Measurements from ENCODE around the gene MAPK8.
"Not testable (repeated sequence)": the region's sequence is repeated elsewhere in the genome, so short reads cannot be mapped to it uniquely, and the experiment has no call there.

Gene MAPK8

GRCh38 chr10:48340734-48341133, 34.3 kb downstream of the MAPK8 start:
- DNase-seq: no peak

- DNase-seq: no peak
Observed at GRCh38 chr10:48343106-48343505, 36.6 kb downstream of the MAPK8 start.

- no peak for DNase-seq
Observed at GRCh38 chr10:48343921-48344598, 37.6 kb downstream of the MAPK8 start.

- not testable (repeated sequence) for DNase-seq
Observed at GRCh38 chr10:48346248-48346647, 39.8 kb downstream of the MAPK8 start.

GRCh38 chr10:48347539-48347938, 41.1 kb downstream of the MAPK8 start:
- DNase-seq: not testable (repeated sequence)

GRCh38 chr10:48347943-48348342, 41.5 kb downstream of the MAPK8 start:
- not testable (repeated sequence) for DNase-seq

- DNase-seq: no peak
Observed at GRCh38 chr10:48353246-48353645, 46.8 kb downstream of the MAPK8 start.

- no peak for DNase-seq
Observed at GRCh38 chr10:48357631-48358030, 51.2 kb downstream of the MAPK8 start.

- no peak for DNase-seq
Observed at GRCh38 chr10:48358162-48358561, 51.7 kb downstream of the MAPK8 start.

- DNase-seq: no peak
Observed at GRCh38 chr10:48358838-48359237, 52.4 kb downstream of the MAPK8 start.

GRCh38 chr10:48361176-48361575, 54.7 kb downstream of the MAPK8 start:
- no peak for DNase-seq

GRCh38 chr10:48363617-48364355, 57.3 kb downstream of the MAPK8 start:
- peak in 1 of 2 experiments; percentile 21 for DNase-seq

GRCh38 chr10:48364659-48365405, 58.4 kb downstream of the MAPK8 start:
- no peak for DNase-seq

GRCh38 chr10:48365668-48366067, 59.2 kb downstream of the MAPK8 start:
- DNase-seq: no peak

- no peak for DNase-seq
Observed at GRCh38 chr10:48366261-48366660, 59.8 kb downstream of the MAPK8 start.

- DNase-seq: no peak
Observed at GRCh38 chr10:48369501-48369900, 63.0 kb downstream of the MAPK8 start.

GRCh38 chr10:48377751-48378530, 71.5 kb downstream of the MAPK8 start:
- no peak for DNase-seq

- no peak for DNase-seq
Observed at GRCh38 chr10:48378675-48379074, 72.2 kb downstream of the MAPK8 start.

GRCh38 chr10:48381971-48382370, 75.5 kb downstream of the MAPK8 start:
- DNase-seq: no peak

- DNase-seq: no peak
Observed at GRCh38 chr10:48382982-48383381, 76.5 kb downstream of the MAPK8 start.

GRCh38 chr10:48383393-48383792, 76.9 kb downstream of the MAPK8 start:
- no peak for DNase-seq

GRCh38 chr10:48384699-48384982, 78.2 kb downstream of the MAPK8 start:
- DNase-seq: no peak

- DNase-seq: no peak
Observed at GRCh38 chr10:48389272-48389671, 82.8 kb downstream of the MAPK8 start.

Measured in activated T-cell treated with anti-CD3 and anti-CD28 coated beads, Interleukin-2, amount 50 U/mL, for 48 hours (primary cell).